HG03469 (cell line): Measurements from ENCODE around the gene ADGRL2.

Experiments
- ATAC-seq: cut with Tn5 transposase; IDR thresholded peaks from one replicate; pipeline ENCODE4 v1.9.1; 2021; ENCODE audit warnings: mild to moderate bottlenecking, moderate library complexity, moderate number of reproducible peaks; ENCODE audit not compliant: unreplicated experiment

ADGRL2 gene

DNA sequence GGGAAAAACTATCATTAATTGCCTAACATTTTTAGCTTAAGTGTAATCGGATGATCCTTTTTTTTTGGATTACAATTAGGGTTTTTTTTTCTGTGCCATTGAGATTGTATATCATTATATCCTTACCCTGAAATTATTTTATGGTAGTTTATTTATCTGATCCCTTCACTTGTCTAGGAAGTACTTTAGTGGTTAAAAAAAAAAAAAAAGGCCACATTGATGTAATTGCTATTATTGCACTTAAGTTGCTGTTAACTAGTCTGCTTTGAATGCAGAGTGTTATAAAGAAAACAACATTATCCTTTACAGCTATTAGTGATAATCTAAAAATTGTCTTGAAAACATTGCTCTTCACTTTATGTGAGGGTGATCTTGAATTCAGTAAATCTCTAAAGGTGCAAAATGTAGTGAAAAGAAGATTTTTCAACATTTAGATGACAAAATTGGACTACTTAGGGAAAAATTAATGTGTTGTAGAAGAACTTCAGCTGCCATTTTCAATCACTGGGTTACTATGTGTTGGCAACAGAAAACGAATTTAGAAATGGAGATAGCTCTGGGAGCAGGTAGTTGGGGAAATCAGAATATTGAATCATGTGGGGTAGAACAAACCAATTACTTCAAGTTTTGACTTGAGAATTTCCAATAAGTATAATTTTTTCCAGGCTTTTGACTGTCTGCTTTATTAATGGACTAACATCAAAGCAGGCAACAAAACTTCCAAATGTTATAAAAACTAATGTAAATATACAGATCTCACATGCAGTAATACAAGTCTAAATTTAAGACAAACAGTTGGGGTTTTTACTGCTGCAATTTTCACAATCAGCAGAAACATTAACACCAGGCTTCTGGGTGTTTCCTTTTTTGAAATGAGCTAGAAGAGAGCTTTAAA is 5.0 kb downstream of the ADGRL2 start:
- no peak for ATAC-seq

DNA sequence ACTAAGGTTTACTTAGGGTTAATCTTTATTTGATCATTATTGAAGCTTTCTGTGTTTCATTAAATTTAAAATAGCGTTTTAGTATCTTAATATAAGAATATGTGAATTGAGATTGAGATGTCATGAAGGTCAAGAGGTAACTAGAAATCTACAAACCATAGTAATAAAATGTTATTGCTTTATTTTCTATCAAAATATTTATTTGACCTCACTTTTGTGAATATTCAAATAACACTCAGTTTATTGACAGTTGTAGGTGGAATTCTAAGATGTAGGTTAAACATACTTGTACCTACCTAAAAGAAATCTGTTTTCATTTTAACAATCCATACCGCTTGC is 5.7 kb downstream of the ADGRL2 start:
- no peak for ATAC-seq

DNA sequence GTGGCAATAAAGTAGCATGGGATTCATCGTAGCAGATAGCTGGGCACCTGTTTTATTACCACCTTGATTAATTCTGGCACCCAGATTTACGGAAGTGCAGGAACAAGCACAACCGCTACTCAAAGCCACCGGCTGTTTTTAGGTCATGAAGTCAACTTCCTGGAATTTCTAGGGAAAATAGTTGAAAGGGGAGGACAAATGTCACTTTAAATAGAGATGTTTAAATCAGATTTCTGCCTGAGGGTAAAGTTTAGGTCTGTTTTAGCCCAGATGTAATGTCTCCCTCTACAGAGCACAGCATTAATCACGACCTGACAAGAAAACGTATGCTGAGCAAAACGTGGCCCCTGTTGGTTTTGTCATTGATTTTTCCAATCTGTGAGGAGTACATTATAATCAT is 8.0 kb downstream of the ADGRL2 start:
- ATAC-seq, result no peak

DNA sequence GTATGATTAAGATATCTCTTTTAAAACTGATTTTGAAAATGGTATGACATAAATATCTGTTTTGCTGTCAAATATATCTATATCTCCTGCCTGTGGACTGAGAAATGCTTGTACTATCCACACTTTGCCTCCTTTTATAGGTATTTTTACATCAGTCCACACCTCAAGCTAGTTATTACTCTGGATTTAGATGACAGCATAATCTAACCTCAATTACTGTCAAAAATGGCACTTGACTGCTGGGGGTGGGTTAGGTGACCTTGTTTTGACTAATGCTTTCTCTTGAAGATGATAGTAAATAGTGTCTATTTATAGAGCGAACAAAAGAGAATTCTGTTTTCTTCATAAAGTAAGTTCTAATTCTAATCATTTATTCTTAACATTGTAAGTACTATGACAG is 9.1 kb downstream of the ADGRL2 start:
- no peak for ATAC-seq

DNA sequence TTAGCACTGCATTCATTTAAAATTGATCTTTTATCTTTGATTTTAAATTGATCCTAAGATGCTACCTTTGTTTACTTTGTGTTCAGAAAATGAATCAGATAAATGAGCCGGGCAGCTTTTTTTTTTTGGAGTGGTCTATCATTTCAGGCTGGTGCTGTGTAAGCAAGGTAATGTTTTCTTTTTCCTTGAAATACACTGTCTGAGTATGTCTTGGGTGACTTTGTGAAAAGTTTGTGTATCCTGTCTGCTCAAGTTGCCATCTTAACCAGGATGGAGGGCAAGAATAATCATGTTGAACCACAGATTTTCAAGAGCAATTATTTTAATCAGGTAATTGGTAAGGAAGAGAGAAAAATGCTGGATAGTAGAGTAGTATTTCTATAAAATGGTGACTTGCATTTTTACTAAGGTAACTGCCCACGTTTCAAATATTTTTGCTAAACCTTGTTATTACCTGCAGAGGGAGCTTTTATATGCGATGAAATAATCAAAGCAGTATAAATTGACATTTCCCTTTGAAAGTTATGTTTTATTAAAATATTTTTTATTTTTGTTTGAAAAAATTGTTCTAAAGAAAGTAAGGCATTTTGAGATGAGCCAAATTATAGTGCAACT is 11.1 kb downstream of the ADGRL2 start:
- no peak for ATAC-seq

DNA sequence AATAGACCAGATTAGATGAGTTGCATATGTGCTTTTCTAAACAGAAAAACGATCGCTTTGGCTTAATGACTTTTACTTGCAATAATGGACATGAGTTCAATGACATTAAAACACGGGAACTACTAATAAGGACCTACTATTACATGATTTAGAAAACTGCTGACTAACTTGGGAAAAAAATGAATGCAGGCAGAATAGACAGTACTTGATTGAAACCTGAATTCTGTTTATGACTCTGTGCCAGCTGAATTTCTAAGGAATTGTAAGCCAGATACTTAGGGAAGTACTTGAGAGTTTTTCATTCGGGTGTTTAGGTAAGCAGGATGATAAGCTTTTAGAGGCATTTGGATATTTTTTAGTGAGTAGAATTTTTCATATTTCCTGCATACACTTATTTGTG is 12.0 kb downstream of the ADGRL2 start:
- no peak for ATAC-seq

DNA sequence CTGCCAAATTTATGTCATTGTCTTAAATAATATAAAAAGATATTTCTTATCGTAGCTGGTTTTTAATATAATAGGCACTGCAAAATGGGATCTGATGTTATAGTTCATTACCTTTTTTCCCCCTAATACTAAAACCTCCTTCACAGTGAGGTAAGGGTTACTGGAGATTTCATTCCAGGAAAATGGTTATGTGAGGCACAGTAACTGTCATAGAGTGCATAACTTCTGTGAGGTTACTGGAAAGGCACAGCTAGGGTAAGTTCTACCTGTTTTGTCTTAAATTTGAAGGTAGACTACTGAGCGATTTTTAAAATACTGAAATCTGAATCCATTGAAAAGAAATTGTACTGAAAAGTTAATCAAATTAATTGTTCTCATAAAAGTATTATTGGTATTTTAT is 13.0 kb downstream of the ADGRL2 start:
- ATAC-seq, result no peak

DNA sequence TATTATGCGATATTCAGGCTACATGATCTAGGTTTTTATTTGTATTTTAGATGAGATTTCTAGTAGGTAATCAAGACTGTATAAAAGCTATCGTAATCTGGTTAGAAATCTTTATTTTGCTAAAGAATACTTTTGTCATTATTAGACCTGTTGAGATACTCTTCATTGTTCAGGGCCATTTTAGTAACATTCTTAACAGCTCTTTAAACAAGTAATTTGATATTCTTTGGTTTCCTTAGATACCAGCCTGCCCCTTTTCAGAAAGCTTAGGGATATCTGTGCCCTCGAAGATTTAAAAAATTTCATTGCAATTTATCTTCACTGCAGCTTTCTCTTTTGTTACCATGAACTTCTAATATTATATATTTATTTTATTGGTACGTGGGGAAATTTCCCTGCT is 18.9 kb downstream of the ADGRL2 start:
- ATAC-seq, result no peak

DNA sequence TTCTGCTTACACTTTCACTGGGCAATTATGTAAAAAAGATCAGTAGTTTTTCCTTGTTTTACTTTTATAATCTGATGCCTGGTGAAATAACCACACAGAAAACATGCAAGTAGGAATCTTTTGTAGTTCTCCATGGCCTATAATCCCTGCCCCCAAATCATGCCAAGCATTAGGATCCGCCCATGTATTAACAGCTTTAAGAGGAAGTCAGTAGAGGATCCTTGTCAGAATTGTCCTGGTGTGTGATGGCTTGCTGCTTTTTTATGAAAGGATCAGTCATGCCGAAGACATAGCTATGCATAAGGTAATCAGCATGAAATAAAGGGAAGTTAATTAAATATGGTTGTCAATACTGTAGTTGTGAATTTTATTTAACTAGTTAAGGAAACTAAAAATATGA is 20.0 kb downstream of the ADGRL2 start:
- no peak for ATAC-seq

DNA sequence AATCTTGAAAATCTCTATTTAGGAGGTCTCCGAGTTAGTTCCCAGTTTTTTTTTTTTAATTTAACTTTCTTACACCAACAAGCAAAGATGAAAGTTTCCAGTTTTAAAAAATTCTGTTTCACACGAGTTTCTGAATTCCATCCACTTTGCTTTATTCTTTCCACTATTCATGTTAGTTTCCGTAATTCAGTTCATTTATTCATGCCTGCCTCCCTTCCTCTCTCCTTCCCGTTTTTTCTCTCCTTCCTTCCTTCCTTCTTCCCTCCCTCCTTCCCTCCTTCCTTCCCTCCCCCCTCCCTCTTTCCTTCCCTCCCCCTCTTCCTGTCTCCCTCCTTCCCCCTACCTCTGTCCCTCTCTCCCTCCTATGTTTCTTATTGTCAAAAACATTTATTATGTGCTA is 22.3 kb downstream of the ADGRL2 start:
- ATAC-seq, result no peak

DNA sequence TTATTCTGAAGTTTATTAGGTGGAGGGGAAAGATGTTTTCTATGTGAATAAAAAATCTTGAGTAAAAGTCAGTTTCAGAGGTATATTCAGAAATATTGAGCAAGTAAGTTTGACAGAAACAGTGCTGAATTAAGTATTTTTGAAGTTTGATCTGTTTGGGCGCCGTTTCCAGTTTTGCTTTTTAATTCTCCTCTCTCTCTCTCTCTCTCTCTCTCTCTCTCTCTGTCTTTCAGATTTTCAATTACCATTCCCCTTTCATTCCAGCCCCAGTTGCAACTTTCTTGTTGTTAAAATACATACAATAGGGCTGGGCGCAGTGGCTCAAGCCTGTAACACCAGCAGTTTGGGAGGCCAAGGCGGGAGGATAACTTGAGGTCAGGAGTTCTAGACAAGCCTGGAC is 24.0 kb downstream of the ADGRL2 start:
- ATAC-seq, result no peak

DNA sequence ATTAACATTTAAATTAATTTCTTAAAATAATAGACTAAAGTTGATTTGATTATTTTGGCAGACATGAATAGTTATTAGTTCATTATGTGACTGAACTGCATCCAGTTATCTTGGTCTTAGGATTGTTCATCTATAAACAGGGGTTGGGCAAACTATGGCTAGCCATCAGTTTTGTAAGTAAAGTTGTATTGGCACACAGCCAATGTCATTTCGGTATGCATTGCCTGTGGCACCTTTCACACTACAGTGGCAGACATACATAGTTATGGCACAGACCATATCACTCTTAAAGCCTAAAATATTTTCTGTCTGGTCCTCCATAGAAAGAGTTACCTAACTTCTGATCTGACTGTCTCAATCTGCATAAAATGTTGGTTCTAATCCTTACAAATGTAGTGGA is 27.2 kb downstream of the ADGRL2 start:
- ATAC-seq, result no peak

DNA sequence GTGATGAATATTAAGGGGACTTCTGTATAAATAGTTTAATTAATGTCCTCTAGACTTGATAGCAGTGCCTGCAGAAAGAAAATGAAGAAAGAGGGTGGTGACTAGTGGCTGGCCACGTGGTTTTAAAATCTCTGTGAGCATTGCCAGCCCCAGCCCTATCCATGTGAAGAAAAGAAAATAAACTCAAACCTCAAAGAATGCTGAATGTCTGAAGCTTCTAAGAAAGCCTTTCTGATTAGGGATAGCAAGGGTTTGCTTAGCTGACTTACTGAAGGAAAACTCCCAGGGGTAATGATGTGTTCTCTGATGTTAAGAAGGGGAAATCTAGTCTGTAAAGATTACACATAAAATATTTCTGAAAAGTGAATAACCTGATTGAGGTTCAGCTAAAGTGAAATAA is 31.8 kb downstream of the ADGRL2 start:
- no peak for ATAC-seq

DNA sequence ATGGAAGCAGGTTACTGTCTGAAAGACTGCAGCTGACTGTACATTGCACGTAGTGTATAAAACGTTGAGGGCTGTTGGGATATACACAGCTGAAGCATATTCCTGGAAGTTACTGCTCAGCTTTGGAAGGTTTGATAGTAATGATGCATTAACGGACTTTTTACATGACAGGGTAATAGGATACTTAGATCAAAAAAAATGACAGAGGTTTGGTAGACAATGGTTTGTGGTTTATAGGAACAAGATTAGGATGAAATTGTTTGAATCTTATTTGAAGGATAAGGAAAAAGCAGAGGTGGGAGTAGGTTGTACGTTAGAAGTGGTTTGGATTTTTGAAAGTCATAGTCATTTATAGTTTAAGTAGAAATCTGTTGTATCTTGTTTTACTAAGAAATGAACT is 33.0 kb downstream of the ADGRL2 start:
- ATAC-seq, result no peak

DNA sequence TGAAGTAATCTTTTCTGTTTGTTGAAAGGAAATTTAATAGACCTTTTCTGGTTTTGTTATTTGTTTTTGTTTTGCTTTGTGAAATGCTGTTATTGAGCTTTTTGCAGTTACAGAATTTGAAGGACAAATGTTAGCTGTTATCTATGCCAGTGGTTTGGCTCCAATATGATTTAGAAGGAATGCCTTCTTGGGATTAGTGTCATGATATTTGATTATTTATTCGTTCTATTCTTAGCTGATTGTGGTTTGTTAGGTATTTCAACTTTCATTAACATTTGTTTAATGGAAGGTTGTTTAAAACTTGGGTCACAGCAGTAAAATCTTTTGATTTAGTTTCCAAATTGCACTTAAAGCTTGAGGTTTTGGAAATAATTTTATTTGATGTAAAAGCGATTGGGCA is 33.5 kb downstream of the ADGRL2 start:
- ATAC-seq, result no peak

DNA sequence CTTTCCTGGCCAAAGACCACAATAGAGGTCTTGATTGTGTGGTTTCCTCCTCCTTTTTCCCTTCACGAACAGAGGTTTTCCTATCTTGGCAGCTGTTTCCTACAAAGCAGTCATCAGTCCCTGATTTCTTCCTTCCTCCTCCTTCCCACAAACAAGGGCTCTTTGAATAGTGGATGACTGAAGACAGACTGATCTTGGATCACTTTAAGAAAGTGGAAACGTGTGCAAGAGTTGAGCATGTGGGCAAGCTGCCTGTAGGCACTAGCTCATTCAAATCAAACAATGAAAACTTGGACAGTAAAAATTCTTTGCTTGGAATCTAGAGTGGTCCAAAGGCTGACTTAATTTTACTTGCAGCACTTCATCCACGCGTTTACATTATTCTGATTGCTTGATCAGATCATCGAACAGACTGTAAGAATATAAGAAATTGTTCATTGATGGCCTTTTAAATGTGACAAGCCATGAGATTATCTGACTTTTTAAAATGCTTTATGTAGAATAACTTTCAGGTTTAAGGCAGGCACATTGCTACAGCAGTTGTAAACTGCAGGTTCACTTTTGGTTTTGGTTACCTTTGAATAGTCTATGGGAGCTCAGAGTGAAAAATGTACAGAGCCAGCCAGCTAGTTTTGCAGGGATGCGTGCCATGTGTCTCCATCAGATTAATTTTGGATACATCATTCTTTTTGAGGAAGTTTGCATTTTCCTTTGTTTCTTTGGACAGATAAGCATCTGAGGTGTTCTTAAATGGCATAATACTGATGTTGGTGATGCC is 34.4 kb downstream of the ADGRL2 start:
- no peak for ATAC-seq

DNA sequence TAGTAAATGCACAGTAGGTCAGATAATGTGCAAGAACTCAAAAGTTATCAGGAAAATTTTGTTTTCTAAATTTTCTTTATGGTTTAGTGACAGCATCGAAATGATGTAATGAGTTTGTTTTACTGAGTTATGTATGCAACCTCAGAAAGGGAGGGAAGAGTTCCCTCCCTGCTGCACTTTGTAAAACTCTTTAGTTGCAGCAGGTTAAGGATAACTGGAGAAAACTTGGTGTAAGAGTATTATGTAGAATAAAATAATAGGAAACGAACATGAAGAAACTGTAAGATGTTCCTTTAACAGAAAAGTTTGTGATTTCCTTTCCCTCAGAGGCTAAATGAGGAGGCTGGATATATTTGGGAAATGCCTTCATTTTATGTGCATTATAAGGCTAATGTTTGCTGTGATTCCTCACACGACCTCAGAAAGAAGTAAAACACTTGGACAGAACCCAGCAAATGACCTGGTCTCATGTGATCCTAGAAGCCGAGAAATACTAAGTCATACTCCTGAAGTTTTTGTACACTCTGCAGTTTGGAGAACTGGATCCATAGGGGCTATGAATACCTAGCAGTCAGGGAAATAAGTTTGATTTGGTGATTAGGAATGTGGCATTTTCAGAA is 35.4 kb downstream of the ADGRL2 start:
- no peak for ATAC-seq

DNA sequence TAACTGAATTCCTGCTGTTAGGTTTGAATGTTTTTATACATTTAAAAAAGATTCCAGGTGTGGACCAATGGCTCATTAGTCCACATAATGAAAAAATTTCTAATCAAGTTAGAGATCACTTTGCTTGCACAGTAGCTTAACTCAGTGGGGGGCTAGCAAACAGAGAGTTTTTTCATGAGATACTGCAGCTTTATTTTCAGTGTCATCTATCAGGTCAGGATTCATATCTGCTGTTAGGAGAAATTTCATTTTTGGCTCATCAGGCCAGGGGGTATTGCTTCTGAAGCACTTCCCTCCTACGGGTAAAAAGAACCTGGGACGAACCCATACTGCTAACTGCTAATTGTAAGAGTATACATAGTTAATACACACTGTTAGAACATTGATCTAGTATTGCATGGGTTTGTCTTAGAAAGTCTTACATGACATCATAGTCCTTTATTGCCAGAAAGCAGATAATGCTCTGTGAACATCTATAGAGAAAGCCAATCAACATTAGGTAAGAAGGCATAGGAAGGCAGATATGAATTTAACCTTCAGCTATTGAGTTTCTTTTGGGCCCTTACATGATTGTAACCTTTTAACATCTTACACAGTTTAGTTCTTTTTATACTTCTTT is 38.0 kb downstream of the ADGRL2 start:
- no peak for ATAC-seq

DNA sequence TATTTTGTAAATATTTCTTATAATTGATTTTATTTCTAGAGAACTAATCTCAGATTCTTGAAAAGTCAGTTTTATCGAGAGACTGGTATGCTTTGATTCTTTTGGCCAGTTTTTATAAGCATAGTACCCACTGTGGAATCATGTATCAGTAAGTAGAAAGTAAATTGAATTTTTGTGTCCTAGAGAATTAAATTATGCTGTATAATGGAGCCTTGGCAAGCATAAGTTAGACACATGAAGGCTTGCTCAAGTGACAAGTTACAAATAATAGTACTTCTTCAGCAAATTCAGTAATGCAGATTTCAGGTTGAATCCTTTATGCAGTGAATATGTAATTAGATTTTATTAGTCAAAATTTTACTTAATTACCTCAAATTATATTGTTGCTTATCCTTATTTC is 40.1 kb downstream of the ADGRL2 start:
- ATAC-seq, result no peak

DNA sequence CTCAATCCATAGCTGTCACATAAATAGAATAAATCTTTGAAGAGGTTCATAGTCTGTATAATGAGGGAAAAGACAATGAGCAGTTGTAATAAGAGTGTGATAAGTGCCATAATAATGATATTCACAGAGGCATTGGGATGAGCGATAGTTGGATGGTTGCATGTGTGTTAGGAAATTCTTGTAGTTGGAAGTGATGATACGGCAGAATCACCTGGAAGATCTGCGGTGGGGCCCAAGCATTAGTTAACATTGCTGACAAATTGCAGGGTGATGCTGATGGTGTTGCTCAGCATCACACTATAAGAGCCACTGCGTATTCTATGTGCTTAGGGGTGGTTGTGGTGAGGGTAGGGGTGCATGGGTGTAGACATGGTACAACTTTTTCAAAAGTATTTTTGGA is 41.1 kb downstream of the ADGRL2 start:
- no peak for ATAC-seq

DNA sequence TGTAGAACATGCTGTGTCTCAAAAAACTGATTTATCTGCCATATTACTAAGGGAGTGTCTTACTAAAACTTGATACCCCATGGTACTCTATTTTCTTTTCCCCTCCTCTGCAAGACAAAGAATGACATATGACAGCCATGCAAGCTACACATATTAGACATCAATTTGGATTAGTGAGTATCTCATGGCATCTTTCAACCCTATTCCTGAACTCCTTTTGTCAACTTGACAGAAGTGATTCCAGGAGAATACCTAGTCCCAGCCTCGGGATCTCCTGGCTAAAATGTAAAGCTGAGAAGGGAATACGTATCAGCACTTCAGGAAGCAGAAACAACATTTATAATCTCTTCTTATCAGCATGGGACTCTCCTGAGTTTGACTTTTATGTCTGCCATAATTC is 43.7 kb downstream of the ADGRL2 start:
- no peak for ATAC-seq
